HG02938 (cell line): ENCODE data around the gene JAM3.

Source experiments
- ATAC-seq: cut with Tn5 transposase; IDR thresholded peaks from one replicate; pipeline ENCODE4 v1.9.1; 2021; ENCODE audit warnings: mild to moderate bottlenecking, moderate library complexity; ENCODE audit not compliant: unreplicated experiment

Gene JAM3

DNA sequence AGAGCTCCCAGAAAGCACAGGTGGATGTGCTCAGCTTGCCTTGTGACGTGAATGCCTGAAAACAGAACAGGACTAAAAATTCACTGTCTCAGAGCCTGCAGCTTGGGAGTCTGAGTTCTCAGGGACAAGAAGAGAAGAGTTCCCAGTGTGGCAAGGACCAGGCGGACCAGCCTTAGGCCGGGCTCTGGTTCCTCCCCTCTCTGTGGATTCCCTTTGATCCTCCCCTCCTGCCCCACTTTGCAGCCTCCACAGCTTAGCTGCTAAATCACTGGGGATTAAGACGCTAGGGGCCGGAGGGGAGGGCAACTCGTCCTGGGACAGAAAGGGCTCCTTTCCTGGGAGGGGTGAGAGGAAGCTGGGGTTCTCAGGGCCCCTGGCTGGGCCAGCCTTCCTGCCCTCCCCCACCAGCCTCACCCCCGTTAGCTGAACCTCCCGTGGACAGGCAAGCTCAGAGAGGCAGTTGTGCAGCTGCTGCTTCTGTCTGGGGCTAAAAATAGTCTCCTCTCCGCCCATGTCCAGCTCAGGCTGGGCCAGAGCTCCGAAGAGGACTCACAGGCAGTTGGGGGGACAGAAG is 29.9 kb upstream of the JAM3 start:
- no peak for ATAC-seq

- no peak for ATAC-seq
Measured at GRCh38 chr11:134039726-134040385, 29.0 kb upstream of the JAM3 start.

GRCh38 chr11:134040386-134041302 is 28.2 kb upstream of the JAM3 start:
- ATAC-seq = no peak

DNA sequence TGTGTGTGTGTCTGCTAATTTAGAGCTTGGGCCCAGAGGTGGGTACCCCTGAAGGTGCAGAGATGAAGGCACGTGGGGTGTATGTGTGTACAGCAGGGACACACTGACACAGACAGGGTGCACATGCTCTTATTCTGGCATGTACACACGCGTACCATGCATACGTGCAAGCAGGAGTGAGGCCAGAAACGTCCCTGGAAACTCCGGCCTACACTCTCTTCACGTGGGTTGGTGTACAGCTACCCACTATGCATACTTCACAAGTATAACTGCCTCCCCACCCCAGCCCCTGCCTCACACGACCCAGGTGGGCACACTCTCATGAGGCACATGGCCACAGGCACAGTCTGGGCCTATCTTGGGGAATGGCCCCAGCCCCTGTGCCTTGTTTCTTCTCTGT is 27.5 kb upstream of the JAM3 start:
- no peak for ATAC-seq

- no peak for ATAC-seq
Measured at GRCh38 chr11:134041791-134042696, 26.8 kb upstream of the JAM3 start.

DNA sequence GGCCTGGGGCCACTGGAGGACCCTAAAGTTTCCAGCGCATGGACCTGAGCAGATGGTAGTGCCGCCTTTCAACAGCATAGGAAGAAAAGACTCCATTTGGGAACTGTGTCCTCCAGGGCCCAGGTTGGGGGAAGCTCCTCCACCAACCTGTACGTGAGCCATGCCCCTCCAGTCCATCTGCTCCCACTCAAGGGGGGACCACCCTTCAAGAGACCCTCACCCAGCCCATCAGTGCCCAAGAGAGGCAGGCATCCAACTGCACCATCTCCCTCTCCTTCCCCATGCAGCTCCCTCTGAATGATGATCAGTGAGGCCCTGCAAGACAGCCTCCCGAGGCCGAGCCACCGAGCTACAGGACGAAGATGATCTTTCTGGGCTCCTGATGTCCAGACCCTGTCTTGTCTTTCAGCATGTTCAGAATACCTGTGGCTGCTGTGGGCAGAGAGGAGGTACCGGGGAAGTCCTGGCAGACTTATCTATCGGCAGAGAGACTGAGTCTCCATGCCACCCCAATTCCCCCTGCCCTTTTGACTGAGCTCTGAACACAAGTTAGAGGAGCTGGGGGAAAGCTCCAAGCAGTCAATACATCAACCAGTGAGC is 25.0 kb upstream of the JAM3 start:
- ATAC-seq = no peak

DNA sequence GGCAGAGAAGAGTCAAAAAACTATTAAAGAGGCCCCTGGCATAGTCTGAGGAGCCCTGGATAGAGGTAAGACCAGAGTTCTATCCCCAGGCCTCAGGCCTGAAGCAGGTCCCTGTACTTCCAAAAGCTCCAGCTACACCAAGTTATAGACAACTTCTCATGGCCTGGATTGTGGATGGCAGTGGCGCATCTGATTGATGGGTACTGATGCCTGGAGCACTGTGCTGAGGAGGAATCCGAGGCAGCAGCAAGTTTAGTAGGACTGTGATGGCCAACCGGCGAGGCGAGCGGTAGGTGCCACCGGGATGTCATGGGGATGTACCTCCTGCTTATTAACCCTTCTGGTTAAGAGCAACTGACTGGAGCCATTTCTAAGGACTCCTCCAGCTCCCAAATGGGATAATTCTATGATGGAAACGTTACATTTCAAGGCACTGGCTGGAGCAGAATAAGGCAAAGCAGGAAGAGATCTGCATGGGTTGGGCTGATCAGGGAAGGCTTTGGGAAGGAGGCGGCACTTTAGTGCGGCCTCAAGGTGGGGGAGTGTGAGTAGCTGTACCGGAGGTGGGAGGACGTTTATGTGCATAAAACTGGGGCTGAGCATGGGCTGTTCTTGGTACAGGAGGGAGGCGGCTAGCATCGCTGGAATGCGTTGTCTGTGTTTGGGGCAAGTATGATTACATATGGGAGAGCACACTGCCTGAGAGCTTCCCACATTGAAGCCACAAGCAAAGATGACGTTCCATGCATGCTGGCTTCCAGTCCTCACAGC is 24.2 kb upstream of the JAM3 start:
- no peak for ATAC-seq

DNA sequence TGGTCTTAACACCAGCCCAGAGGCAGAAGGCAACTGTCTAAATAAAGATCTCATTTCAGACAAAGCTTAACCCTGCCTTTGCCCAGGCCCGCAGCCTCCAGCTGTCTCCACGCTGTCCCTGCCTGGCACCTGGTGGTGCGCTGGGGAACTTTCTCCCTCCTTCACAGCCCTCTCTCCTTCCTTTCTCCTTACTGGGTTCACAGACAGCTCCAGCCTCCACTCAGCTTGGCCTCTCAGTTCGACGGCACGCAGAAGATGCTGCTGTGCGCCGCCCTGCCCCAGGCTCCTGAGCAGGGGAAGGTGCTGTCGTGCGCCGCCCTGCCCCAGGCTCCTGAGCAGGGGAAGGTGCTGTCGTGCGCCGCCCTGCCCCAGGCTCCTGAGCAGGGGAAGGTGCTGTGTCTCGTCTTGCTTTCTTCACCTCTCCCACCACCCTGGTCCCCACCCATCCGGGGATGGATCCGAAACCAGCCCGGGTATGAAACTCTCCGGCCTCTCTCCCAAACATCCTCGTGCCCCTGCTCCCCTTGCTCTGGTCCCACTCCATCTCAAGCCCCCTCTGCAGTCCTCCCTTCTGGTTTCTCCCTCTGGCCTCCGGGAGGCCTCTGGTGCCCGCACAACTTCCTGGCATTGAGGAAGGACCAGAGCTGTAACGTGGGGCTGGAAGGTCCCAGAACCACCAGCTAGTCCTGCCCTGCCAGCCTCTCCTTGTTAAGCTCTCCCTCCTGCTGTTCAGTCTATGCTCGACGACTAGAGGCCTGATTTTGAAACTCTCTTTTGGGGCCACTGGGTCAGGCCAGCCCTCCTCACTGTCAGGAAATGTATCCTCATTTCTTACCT is 22.9 kb upstream of the JAM3 start:
- no peak for ATAC-seq

- no peak for ATAC-seq
Measured at GRCh38 chr11:134046681-134047449, 22.0 kb upstream of the JAM3 start.

DNA sequence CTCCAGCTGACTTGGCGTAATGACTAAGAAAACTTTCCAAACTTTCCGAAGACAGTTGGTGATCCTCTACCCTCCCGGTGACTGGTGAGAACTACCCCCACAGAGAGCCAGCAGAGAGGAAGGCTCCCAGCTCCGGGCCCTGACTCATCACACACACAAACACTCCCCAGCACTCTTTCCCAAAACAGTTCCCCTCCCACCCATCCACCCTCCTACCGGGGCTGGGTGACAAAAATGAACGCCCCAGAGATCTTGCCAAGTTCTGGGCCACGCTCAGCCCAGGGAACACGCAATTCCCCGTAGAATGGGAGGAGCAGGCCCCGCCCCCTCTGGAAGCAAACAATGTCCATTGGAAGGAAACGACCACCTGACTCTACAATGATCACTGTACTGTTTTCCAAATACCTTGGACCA is 21.3 kb upstream of the JAM3 start:
- no peak for ATAC-seq

DNA sequence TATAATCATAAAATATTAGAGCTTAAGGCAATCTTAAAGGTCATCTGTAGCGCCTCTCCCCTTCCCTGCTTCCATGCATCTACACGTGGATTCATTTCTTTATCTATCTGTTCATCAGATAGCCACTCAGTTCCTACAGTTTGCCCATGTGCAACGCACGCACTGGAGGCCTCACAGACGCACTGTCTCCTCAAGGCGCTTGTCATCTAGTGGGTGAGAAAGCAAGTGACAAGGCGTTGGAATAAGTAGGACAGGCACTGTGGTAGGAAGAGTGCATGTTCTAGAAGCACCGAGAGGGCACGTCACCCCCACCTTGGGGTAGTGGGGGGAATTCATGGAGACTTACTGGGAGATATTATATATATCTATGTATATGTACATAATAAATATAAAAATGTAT is 20.8 kb upstream of the JAM3 start:
- no peak for ATAC-seq

DNA sequence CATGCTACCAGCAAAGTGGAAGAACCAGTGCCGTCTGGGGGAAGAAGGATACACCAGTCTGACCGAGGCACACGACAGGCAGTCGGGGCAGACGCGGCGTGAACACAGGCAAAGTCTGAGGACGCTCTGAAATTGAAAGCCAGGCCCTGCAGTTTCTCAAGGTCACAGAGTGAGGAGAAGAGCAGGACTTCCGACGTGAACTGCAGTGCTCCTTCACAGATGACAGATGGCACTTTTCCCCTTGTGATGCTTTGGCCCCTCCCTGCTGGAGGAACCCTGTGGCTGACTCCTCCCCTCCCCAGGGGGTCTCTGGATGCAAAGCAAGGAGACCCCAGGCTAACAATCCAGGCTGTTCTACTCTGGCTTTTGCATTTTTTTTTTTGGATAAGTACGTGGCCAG is 19.6 kb upstream of the JAM3 start:
- no peak for ATAC-seq

DNA sequence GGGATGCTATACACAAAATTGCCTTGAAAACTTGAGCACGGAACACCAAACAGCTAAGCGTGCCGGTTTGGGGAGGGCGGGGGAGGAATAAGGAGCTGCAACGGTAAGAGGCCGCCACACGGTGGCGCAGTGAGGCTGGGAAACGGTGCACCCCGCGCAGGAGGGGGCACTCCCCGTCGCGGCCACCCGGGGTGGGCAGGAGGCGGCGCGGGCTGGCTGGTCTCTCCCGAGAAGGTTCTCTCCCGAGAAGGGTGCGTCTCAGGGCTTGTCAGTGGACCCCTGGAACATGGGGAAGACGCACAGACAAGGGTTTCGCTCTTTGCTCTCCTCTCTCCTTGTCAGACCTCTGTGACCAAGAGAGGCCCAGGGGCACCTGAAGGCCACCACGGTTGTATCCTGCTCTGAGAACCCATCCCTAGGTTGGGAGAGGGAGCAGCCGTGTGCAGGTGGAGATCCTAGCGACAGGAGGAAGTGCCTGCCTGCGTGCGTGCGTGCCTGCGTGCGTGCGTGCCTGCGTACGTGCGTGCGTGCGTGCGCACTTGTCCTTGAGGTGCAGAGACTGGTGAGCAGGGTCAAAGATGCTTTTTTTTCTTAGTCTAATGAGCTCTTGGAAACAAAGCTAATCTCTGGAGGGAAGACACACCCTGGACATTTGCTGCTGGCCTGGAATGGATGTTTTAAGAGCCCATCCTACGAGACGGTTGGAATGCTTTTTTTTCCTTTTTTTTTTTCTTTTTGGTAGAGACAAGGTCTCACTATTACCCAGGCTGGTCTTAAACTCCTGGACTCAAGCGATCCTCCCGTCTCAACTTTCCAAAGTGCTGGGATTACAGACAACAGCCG is 18.1 kb upstream of the JAM3 start:
- peak; percentile 92 for ATAC-seq

DNA sequence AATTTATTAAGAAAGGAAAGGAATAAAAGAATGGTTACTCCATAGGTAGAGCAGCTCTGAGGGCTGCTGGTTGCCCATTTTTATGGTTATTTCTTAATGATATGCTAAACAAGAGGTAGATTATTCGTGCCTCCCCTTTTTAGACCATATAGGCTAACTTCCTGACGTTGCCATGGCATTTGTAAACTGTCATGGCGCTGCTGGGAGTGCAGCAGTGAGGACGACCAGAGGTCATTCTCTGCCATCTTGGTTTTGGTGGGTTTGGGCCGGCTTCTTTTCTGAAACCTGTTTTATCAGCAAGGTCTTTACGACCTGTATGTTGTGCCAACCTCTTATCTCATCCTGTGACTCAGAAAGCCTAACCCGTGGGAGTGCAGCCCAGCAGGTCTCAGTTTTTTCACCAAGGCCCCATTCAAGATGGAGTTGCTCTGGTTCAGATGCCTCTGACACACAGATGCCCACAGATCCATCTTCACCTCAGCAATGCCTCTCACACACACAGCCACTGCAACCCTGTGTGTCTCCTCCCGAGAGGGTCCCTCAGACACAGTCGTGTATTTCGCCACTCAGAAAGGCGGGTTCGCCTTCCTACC is 16.4 kb upstream of the JAM3 start:
- ATAC-seq = no peak

GRCh38 chr11:134052988-134053945 is 15.6 kb upstream of the JAM3 start:
- ATAC-seq = no peak

- no peak for ATAC-seq
Measured at GRCh38 chr11:134055029-134055428, 13.8 kb upstream of the JAM3 start.
